HEK293T (cell line): ENCODE data around the gene FBXW7.

Source experiments
- FOXA1 ChIP-seq: fragments of 450-650 bp; IDR thresholded peaks from 2 replicates; pipeline ENCODE4 v1.6.1; 2016; ENCODE audit warnings: mild to moderate bottlenecking
- FOXM1 ChIP-seq: fragments of 450-650 bp; IDR thresholded peaks from 2 replicates; pipeline ENCODE4 v1.6.1; 2017; ENCODE audit warnings: mild to moderate bottlenecking, borderline replicate concordance
- HDGF ChIP-seq: fragments of 450-650 bp; IDR thresholded peaks from 2 replicates; pipeline ENCODE4 v1.6.1; 2017; ENCODE audit warnings: antibody characterized with exemption, borderline replicate concordance
- NFRKB ChIP-seq: fragments of 450-650 bp; IDR thresholded peaks from 2 replicates; pipeline ENCODE4 v1.6.1; 2016; ENCODE audit warnings: mild to moderate bottlenecking, moderate library complexity
- PKNOX1 ChIP-seq: fragments of 450-650 bp; IDR thresholded peaks from 2 replicates; pipeline ENCODE4 v1.6.1; 2016
- SP1 ChIP-seq: fragments of 450-650 bp; IDR thresholded peaks from 2 replicates; pipeline ENCODE4 v1.6.1; 2017

DNA sequence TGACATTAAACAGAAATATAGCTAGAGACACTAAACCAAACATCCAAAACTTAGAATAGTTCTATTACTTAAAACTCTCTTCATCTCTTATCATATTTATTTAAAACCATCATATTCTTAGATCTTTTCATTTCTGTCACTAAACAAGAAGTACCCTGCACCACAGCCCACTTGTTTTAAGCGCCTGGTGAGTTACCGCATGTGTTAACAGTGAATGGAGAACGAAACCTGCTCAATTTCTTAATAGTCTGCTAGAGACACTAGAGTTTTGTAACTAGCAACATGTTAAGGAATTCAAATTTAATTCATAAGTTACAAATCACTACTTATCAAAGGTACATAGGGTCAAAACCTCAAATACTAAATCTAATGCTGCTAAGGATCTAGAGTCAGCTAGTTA is 111.5 kb downstream of the FBXW7 start:
- no peak for TF ChIP-seq SP1
- no peak for TF ChIP-seq NFRKB
- TF ChIP-seq FOXM1 = no peak
- TF ChIP-seq HDGF = no peak
- no peak for TF ChIP-seq PKNOX1
- TF ChIP-seq FOXA1 = no peak
